Fibroblast of the aortic adventitia (primary cell): ENCODE data around the gene FOXJ2. TPM values are rescaled to one million over a fixed set of nuclear protein-coding genes. Genes with fewer than 3 reads are reported as not detected.

Source experiments
- DNase-seq: peaks from one replicate; pipeline ENCODE4 v3.0.0-alpha.2; 2010; ENCODE audit warnings: low read depth
- H3K4me3 ChIP-seq: 2 replicates; pipeline ENCODE4 v1.5.1; 2011; ENCODE audit warnings: low read depth, mild to moderate bottlenecking, control low read depth, low read length, moderate library complexity
- total RNA-seq: library from RNA; depleted of rRNA; stranded (reverse); fragments of >200 nt; gene quantifications from 2 replicates; pipeline ENCODE4 v1.2.3, GENCODE V29; 2012; ENCODE audit warnings: low replicate concordance
- TF ChIP-seq, protein P1 (sequence below): IDR thresholded peaks from 2 replicates; pipeline ENCODE4 v1.5.1; 2011; ENCODE audit warnings: mild to moderate bottlenecking, low read length, control low read depth, inconsistent platforms; ENCODE audit not compliant: insufficient read depth

FOXJ2 gene
- total RNA-seq, 1 donor: 13.8 TPM

DNA sequence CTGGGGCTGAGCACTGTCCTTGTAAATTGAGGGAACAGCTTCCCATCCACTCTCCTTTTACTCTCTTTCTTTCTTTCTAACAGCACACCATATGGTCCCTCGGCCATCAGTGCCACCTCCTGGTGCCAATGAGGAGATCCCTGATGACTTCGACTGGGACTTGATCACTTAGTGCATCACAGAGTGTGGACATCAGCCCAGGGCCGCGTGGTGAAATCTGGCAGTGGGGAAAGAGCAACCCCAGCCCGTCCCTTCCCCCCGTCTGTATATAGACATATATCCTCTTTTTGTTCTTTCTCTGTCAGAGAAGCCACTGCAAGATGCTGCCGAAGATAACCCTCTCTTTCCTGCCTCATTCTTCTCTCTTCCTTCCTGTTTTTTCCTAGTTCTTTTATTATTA is 20.2 kb downstream of the FOXJ2 start:
- no peak for DNase-seq
- no peak overlapping the region for H3K4me3 ChIP-seq
- TF ChIP-seq, protein P1, sequence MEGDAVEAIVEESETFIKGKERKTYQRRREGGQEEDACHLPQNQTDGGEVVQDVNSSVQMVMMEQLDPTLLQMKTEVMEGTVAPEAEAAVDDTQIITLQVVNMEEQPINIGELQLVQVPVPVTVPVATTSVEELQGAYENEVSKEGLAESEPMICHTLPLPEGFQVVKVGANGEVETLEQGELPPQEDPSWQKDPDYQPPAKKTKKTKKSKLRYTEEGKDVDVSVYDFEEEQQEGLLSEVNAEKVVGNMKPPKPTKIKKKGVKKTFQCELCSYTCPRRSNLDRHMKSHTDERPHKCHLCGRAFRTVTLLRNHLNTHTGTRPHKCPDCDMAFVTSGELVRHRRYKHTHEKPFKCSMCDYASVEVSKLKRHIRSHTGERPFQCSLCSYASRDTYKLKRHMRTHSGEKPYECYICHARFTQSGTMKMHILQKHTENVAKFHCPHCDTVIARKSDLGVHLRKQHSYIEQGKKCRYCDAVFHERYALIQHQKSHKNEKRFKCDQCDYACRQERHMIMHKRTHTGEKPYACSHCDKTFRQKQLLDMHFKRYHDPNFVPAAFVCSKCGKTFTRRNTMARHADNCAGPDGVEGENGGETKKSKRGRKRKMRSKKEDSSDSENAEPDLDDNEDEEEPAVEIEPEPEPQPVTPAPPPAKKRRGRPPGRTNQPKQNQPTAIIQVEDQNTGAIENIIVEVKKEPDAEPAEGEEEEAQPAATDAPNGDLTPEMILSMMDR: no peak

DNA sequence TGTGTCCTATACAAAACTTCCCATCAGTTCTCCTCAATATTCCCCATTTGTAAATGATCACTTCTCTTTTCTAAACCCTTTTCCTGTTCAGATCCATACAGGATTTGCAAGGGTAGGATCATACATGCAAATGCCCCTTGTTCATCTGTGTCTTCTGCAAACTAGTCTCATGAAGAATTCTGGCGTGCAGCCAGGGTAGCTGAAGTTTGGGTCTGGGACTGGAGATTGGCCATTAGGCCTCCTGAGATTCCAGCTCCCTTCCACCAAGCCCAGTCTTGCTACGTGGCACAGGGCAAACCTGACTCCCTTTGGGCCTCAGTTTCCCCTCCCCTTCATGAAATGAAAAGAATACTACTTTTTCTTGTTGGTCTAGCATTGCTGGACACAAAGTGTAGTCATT is 22.3 kb downstream of the FOXJ2 start:
- TF ChIP-seq, protein P1: no peak
- no peak overlapping the region for H3K4me3 ChIP-seq
- DNase-seq: no peak

DNA sequence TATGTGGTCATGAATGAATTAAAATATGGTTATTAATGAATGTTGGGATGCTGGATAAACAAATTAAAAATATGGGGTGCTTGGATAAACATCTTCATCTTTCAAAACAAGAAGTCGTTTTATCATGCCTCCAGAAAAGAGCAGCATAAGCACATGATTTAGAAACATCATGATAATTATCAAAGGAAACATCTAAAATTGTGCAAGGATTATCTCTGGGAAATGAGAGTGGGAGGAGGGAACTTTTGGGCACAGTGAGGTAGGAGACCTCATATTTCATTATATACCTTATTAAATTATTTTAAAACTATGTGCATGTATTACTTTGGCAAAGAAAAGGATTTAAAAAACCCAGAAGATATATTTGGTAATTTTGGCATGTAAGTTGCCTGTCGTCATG is 24.8 kb downstream of the FOXJ2 start:
- no peak for DNase-seq
- H3K4me3 ChIP-seq: no peak overlapping the region
- TF ChIP-seq, protein P1: no peak

DNA sequence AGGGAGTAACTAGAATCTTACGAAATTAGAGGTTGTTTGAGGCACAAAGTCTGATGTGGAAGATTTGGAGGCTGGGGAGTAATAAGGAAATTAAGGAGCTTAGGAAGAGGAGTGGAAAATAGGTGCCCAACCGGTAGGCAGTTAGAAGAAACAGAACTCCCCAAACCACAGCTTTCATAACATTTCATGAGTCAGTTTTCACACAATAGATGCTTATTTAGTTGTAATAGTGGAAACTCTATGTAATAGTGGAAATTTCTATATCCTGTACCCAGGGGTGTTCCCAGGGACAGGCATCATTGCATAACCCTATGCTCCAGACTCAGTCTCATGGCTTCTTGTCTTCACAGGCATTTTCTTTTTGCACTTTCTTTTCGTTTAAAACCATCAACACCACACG is 25.3 kb downstream of the FOXJ2 start:
- H3K4me3 ChIP-seq: no peak overlapping the region
- peak; percentile 71 for DNase-seq
- TF ChIP-seq, protein P1: no peak

DNA sequence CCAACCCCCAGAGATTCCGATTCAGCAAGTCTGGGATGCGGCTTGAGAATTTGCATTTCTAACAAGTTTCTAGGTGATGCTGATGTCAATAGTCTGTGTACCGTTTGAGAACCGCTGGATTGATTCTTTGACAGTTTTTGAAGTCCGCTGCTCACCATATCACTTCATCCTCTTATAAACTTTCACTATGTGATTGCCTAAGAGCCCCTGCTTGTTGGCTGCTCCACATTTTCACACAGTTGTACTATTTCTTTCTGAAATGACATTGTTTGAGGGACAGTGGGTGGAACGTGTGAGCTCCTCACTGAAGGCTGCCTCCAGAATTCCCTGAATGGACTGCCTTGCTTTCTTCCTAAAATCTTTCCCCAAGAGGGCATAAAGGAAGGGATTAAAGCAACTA is 26.0 kb downstream of the FOXJ2 start:
- H3K4me3 ChIP-seq: no peak overlapping the region
- DNase-seq: no peak
- TF ChIP-seq, protein P1: no peak

DNA sequence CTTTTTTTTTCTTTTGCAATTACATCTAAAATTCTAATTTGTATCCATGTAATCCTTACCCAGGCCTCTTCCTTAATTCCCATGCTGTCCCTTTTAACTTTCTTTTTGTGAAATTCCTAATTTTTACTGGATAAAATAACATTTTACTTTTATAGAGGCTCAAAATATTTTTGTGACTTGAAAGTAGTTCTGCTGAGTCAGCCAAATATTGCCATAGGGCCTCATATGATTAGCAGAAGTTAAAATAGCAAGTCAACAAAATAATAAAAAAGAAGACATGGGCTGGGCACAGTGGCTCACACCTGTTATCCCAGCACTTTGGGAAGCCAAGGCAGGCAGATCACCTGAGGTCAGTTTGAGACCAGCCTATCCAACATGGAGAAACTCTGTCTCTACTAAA is 31.6 kb downstream of the FOXJ2 start:
- TF ChIP-seq, protein P1: no peak
- DNase-seq: no peak
- no peak overlapping the region for H3K4me3 ChIP-seq

DNA sequence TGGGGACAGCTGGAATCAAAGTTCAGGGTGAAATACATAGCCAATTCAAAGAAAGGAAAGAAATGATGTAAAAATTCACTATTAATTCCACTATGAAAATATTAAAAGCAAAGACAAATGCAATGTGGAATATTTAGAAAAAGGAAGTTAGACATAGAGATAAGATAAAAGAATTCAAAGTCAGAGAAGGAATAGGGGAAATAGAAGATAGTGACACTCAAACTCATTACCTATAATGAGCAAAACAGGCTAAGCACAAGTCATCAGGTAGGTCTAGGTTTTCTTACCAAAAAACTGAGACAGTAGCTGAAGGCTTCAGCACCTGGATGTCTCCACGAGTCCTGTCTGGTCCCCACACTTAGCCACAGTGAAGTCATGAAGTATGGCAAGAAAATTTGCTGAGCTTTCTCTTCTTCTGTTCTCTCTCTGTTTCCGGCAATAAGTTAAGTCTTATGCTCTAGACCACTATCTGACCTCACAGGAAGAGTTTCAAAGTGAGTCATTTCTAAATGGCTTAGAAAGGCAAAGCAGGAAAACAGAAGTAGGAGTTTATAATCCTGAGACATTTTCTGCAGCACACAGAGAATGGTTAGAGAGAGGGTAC is 33.6 kb downstream of the FOXJ2 start, which contains the start of gene C3AR1:
Gene C3AR1, minus strand, starts transcription at position 369 of the 604 bp plus-strand sequence. CDS start 6,174 bp downstream, outside the sequence.
- no peak within 1 kb of the TSS for H3K4me3 ChIP-seq
- peak; percentile 58 for DNase-seq
- TF ChIP-seq, protein P1: no peak
